ENCODE measurements around the gene PHLPP2.

GRCh38 chr16:71689901-71690300 lies 34.6 kb downstream of the PHLPP2 start:
- TF ChIP-seq CTCF (conservative IDR thresholded peaks at IDR 0.05; ENCODE audit: low read depth, low read length) (no peak), EZH2 (IDR thresholded peaks at IDR 0.05; ENCODE audit: low read length, unreplicated experiment) (no peak), EZH2phosphoT487 (IDR thresholded peaks at IDR 0.05; ENCODE audit: borderline replicate concordance, low read length) (no peak)
